ENCODE measurements around the gene ZNF212. TPM values are rescaled to one million over a fixed set of nuclear protein-coding genes. Genes with fewer than 3 reads are reported as not detected.

ZNF212 gene
- total RNA-seq (ENCODE audit: unreplicated experiment): 12.8 TPM
- long read RNA-seq, partial matches to known transcripts: 2 of 5 reads
- long read RNA-seq, other reads (novel, unspliced or antisense): 2 of 5 reads

DNA sequence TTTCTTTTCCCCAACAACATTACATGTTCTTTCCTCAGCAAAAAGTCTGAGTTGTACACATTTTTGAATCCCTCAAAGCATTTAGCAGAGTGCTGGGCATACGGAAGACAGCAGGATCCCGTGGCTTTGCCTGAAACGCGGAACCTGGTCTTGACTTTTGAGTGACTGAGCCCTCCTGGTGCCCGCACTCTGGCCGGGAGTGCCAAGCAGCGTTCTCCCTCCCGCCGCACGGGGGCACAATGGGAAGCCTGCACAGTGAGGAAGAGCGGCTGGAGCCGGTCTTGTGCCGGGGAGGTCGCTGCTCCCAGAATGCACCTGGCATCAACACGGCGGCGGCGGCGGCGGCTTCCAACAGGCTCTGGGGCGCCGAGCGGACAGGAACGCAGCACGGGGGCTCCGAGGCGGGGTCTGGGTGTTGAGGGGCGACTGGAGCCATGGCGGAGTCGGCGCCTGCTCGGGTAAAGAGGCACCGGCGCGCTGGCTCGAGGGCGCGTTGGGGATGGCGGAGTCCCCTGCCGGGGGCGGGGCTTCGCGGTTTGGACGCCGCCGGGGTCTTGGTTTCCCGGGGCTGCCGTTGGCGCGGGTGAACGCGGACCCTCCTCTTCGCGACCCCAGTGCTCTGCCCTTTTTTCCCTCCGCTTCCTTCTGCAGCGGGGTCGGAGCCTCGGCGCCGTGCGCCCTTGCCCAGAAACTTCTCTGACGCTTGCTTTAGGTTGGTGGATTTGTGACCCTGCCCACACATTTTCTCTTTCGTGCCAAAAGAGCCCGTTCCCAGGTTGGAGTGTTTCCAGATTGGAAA lies at the start of gene ZNF212:
ZNF212 (plus strand) TSS at position 307 of the 799 bp plus-strand sequence; CDS start at position 435, 128 bp downstream.
- no peaks in the 10 kb centered on the region for H3K9me3 Mint-ChIP-seq (ENCODE audit: unreplicated experiment)
- peaks cover 11% of the 10 kb centered on the region for H3K36me3 Mint-ChIP-seq (ENCODE audit: low read depth, unreplicated experiment)
- peak; percentile 61 for TF ChIP-seq CTCF (IDR thresholded peaks at IDR 0.05; ENCODE audit: unreplicated experiment)
- peak within 1 kb of the TSS; percentile 84 for H3K27ac Mint-ChIP-seq (ENCODE audit: unreplicated experiment)
- peaks cover 13% of the 10 kb centered on the region for H3K4me1 Mint-ChIP-seq (ENCODE audit: unreplicated experiment)
- H3K4me3 Mint-ChIP-seq (ENCODE audit: unreplicated experiment): peak within 1 kb of the TSS; percentile 99
- peaks cover 1% of the 10 kb centered on the region for H3K27me3 Mint-ChIP-seq (ENCODE audit: unreplicated experiment)
- DNase-seq (ENCODE audit: low spot score): peak; percentile 94

GRCh38 chr7:149191851-149192250 lies 47.6 kb upstream of the ZNF212 start:
- DNase-seq (ENCODE audit: low spot score): no peak
- peaks cover 4% of the 10 kb centered on the region for H3K27me3 Mint-ChIP-seq (ENCODE audit: unreplicated experiment)
- H3K4me1 Mint-ChIP-seq (ENCODE audit: unreplicated experiment): peaks cover 31% of the 10 kb centered on the region
- H3K27ac Mint-ChIP-seq (ENCODE audit: unreplicated experiment): no peak overlapping the region
- no peak for TF ChIP-seq CTCF (IDR thresholded peaks at IDR 0.05; ENCODE audit: unreplicated experiment)
- H3K4me3 Mint-ChIP-seq (ENCODE audit: unreplicated experiment): no peak overlapping the region
- H3K36me3 Mint-ChIP-seq (ENCODE audit: low read depth, unreplicated experiment): peaks cover 3% of the 10 kb centered on the region
- no peaks in the 10 kb centered on the region for H3K9me3 Mint-ChIP-seq (ENCODE audit: unreplicated experiment)

DNA sequence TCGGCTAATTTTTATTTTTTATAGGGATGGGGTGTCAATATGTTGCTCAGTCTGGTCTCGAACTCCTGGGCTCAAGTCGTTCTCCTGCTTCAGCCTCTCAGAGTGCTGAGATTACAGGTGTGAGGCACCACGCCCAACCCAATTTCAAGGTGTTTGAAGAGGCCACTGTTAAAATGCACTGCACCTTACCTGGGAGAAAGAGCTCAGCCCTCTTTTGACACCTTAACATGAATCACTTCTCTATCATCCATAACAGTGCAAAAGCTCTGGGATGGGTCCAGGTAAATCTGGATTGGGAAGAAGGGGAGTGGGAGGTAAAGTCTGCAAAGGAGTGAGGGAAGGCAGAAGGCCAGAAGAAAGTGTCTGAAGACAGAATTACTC lies 44.7 kb upstream of the ZNF212 start:
- H3K9me3 Mint-ChIP-seq (ENCODE audit: unreplicated experiment): no peaks in the 10 kb centered on the region
- no peak for TF ChIP-seq CTCF (IDR thresholded peaks at IDR 0.05; ENCODE audit: unreplicated experiment)
- peaks cover 9% of the 10 kb centered on the region for H3K27me3 Mint-ChIP-seq (ENCODE audit: unreplicated experiment)
- H3K4me3 Mint-ChIP-seq (ENCODE audit: unreplicated experiment): peak overlapping the region; percentile 92
- no peak for DNase-seq (ENCODE audit: low spot score)
- H3K27ac Mint-ChIP-seq (ENCODE audit: unreplicated experiment): peak overlapping the region; percentile 84
- peaks cover 42% of the 10 kb centered on the region for H3K4me1 Mint-ChIP-seq (ENCODE audit: unreplicated experiment)
- H3K36me3 Mint-ChIP-seq (ENCODE audit: low read depth, unreplicated experiment): peaks cover 23% of the 10 kb centered on the region

- Mint-ChIP-seq H3K36me3 (ENCODE audit: low read depth, unreplicated experiment) (peaks cover 30% of the 10 kb centered on the region), H3K4me3 (ENCODE audit: unreplicated experiment) (peak within 1 kb of the TSS; percentile 96), H3K4me1 (ENCODE audit: unreplicated experiment) (peaks cover 42% of the 10 kb centered on the region), H3K27ac (ENCODE audit: unreplicated experiment) (peak within 1 kb of the TSS; percentile 84), H3K9me3 (ENCODE audit: unreplicated experiment) (no peaks in the 10 kb centered on the region), H3K27me3 (ENCODE audit: unreplicated experiment) (peaks cover 9% of the 10 kb centered on the region)
- DNase-seq (ENCODE audit: low spot score): peak; percentile 89
- TF ChIP-seq CTCF (IDR thresholded peaks at IDR 0.05; ENCODE audit: unreplicated experiment): no peak
Measured at GRCh38 chr7:149195180-149196150, 44.0 kb upstream of the ZNF212 start, which contains the start of gene ZNF282. ZNF282 (plus strand) TSS chr7:149195546; CDS start chr7:149195590, 44 bp downstream.
